HCT116 (cell line): ENCODE measurements around the gene IGFBP7.

Experiments used
- CBX3 ChIP-seq: IDR thresholded peaks from 2 replicates; pipeline ENCODE4 v1.6.1; 2012; ENCODE audit warnings: low read depth
- EZH2 ChIP-seq: fragments of 200-600 bp; sonication (generic); IDR thresholded peaks from 2 replicates; pipeline ENCODE4 v1.6.1; 2017; ENCODE audit warnings: antibody characterized with exemption, mixed run types
- EZH2phosphoT487 ChIP-seq: fragments of 200-600 bp; IDR thresholded peaks from 2 replicates; pipeline ENCODE4 v1.6.1; 2018; ENCODE audit warnings: antibody characterized with exemption, borderline replicate concordance
- POLR2A ChIP-seq: IDR thresholded peaks from 2 replicates; pipeline ENCODE4 v1.7.0; 2011; ENCODE audit warnings: borderline replicate concordance; ENCODE audit not compliant: insufficient read depth, insufficient read length; ENCODE audit errors: extremely low read depth
- POLR2AphosphoS5 ChIP-seq: IDR thresholded peaks from 2 replicates; pipeline ENCODE4 v1.6.1; 2011; ENCODE audit warnings: mild to moderate bottlenecking, low read depth, low read length, moderate library complexity
- SRF ChIP-seq: IDR thresholded peaks from 2 replicates; pipeline ENCODE4 v1.6.1; 2012; ENCODE audit warnings: low read depth
- TCF7L2 ChIP-seq: IDR thresholded peaks from 2 replicates; pipeline ENCODE4 v1.7.0; 2011; ENCODE audit warnings: borderline replicate concordance, inconsistent platforms; ENCODE audit not compliant: insufficient read depth, insufficient read length; ENCODE audit errors: extremely low read depth
- ZFX ChIP-seq: fragments of 450-650 bp; IDR thresholded peaks from 2 replicates; pipeline ENCODE4 v1.6.1; 2017
- TF ChIP-seq, protein P1 (sequence below), 3 experiments: fragments of 200-600 bp in 1 of 3; sonication (generic) in 1 of 3; IDR thresholded peaks in 2 of 3; conservative IDR thresholded peaks in 1 of 3; 2 replicates each; pipeline ENCODE4 v1.5.1; 2012 to 2017; ENCODE audit warnings: low read depth in 2 of 3, low read length in 2 of 3, antibody characterized with exemption in 1 of 3, borderline replicate concordance in 1 of 3, control low read depth in 1 of 3, mild to moderate bottlenecking in 1 of 3, mixed read lengths in 1 of 3, mixed run types in 1 of 3, moderate library complexity in 1 of 3; ENCODE audit not compliant: insufficient read depth in 1 of 3
- TF ChIP-seq, protein P2 (sequence below): IDR thresholded peaks from 2 replicates; pipeline ENCODE4 v1.6.1; 2012
- TF ChIP-seq, protein P3 (sequence below): IDR thresholded peaks from 2 replicates; pipeline ENCODE4 v1.6.1; 2012; ENCODE audit warnings: low read depth

DNA sequence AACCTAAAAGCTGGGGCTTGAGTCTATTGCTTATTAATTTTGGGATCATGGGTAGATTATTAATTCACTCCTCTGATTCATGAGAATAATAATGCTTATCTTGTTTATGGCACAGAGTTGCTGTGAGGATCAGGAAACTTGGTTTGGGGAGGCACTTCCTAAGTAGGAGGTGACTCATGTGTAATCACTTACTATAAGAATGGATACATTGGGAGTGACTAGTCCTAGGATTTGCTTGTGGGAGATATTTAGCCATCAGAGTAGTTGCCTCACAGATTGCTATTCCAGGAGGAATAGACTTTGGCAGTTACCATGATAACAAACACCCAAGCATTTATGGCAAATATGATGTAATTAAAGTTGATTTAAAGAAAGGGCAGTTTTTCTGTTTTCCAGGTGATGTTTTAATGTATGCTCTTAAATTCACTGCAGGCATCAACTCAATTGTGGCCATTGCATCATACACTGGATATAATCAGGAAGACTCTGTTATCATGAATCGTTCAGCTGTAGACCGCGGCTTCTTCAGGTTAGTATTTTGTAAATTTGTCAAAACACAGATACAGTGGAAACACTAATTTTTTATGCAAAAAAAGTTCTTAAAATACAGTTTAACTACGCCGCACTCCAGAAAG is 89.6 kb downstream of the IGFBP7 start:
- TF ChIP-seq POLR2AphosphoS5 (no peak), SRF (no peak), TCF7L2 (no peak), POLR2A (no peak), EZH2 (no peak), CBX3 (no peak), EZH2phosphoT487 (no peak), ZFX (no peak)
- TF ChIP-seq, protein P1, sequence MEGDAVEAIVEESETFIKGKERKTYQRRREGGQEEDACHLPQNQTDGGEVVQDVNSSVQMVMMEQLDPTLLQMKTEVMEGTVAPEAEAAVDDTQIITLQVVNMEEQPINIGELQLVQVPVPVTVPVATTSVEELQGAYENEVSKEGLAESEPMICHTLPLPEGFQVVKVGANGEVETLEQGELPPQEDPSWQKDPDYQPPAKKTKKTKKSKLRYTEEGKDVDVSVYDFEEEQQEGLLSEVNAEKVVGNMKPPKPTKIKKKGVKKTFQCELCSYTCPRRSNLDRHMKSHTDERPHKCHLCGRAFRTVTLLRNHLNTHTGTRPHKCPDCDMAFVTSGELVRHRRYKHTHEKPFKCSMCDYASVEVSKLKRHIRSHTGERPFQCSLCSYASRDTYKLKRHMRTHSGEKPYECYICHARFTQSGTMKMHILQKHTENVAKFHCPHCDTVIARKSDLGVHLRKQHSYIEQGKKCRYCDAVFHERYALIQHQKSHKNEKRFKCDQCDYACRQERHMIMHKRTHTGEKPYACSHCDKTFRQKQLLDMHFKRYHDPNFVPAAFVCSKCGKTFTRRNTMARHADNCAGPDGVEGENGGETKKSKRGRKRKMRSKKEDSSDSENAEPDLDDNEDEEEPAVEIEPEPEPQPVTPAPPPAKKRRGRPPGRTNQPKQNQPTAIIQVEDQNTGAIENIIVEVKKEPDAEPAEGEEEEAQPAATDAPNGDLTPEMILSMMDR (IDR thresholded peaks at IDR 0.05 in 2 of 3, conservative IDR thresholded peaks at IDR 0.05 in 1 of 3; ENCODE audit: borderline replicate concordance in 1 of 3, insufficient read depth in 1 of 3, low read depth in 2 of 3, low read length in 2 of 3): no peak
- TF ChIP-seq, protein P2, sequence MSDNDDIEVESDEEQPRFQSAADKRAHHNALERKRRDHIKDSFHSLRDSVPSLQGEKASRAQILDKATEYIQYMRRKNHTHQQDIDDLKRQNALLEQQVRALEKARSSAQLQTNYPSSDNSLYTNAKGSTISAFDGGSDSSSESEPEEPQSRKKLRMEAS: no peak
- TF ChIP-seq, protein P3, sequence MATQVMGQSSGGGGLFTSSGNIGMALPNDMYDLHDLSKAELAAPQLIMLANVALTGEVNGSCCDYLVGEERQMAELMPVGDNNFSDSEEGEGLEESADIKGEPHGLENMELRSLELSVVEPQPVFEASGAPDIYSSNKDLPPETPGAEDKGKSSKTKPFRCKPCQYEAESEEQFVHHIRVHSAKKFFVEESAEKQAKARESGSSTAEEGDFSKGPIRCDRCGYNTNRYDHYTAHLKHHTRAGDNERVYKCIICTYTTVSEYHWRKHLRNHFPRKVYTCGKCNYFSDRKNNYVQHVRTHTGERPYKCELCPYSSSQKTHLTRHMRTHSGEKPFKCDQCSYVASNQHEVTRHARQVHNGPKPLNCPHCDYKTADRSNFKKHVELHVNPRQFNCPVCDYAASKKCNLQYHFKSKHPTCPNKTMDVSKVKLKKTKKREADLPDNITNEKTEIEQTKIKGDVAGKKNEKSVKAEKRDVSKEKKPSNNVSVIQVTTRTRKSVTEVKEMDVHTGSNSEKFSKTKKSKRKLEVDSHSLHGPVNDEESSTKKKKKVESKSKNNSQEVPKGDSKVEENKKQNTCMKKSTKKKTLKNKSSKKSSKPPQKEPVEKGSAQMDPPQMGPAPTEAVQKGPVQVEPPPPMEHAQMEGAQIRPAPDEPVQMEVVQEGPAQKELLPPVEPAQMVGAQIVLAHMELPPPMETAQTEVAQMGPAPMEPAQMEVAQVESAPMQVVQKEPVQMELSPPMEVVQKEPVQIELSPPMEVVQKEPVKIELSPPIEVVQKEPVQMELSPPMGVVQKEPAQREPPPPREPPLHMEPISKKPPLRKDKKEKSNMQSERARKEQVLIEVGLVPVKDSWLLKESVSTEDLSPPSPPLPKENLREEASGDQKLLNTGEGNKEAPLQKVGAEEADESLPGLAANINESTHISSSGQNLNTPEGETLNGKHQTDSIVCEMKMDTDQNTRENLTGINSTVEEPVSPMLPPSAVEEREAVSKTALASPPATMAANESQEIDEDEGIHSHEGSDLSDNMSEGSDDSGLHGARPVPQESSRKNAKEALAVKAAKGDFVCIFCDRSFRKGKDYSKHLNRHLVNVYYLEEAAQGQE: no peak
